GM23248 (cell line): ENCODE data around the gene MLLT10. TPM values are rescaled to one million over a fixed set of nuclear protein-coding genes. Genes with fewer than 3 reads are reported as not detected.

Experiments
- DNase-seq: peaks from one replicate; pipeline ENCODE4 v3.0.0-alpha.2; 2015
- H2AFZ ChIP-seq: fragments of 200-600 bp; sonication (generic); 2 replicates; pipeline ENCODE4 v1.6.1; 2016; ENCODE audit warnings: antibody characterized with exemption
- H3F3A ChIP-seq: fragments of 200-600 bp; sonication (generic); 2 replicates; pipeline ENCODE4 v1.6.1; 2016; ENCODE audit warnings: mild to moderate bottlenecking, antibody characterized with exemption, mixed run types; ENCODE audit not compliant: insufficient read depth
- H3K27ac ChIP-seq: fragments of 200-600 bp; sonication (generic); 2 replicates; pipeline ENCODE4 v1.5.1; 2016; ENCODE audit warnings: mild to moderate bottlenecking
- H3K27me3 ChIP-seq: fragments of 200-600 bp; sonication (generic); replicated peaks from 2 replicates; pipeline ENCODE4 v1.6.1; 2016; ENCODE audit warnings: mild to moderate bottlenecking; ENCODE audit not compliant: insufficient read depth
- H3K36me3 ChIP-seq: fragments of 200-600 bp; sonication (generic); 2 replicates; pipeline ENCODE4 v1.6.1; 2016; ENCODE audit warnings: low read depth, mild to moderate bottlenecking
- H3K4me1 ChIP-seq: fragments of 200-600 bp; sonication (generic); 2 replicates; pipeline ENCODE4 v1.6.1; 2016; ENCODE audit warnings: mild to moderate bottlenecking; ENCODE audit not compliant: insufficient read depth
- H3K4me2 ChIP-seq: fragments of 200-600 bp; sonication (generic); one replicate; pipeline ENCODE4 v1.6.1; 2016; ENCODE audit warnings: mild to moderate bottlenecking; ENCODE audit not compliant: unreplicated experiment
- H3K4me3 ChIP-seq: fragments of 200-600 bp; sonication (generic); 2 replicates; pipeline ENCODE4 v1.5.1; 2016; ENCODE audit warnings: mild to moderate bottlenecking
- H3K79me2 ChIP-seq: fragments of 200-600 bp; sonication (generic); 2 replicates; pipeline ENCODE4 v1.6.1; 2016; ENCODE audit warnings: mild to moderate bottlenecking; ENCODE audit not compliant: insufficient read depth
- H3K9ac ChIP-seq: fragments of 200-600 bp; sonication (generic); 2 replicates; pipeline ENCODE4 v1.6.1; 2016; ENCODE audit warnings: mild to moderate bottlenecking
- H3K9me2 ChIP-seq: fragments of 200-600 bp; sonication (generic); 2 replicates; pipeline ENCODE4 v1.6.1; 2016; ENCODE audit warnings: mixed run types, mild to moderate bottlenecking, moderate library complexity; ENCODE audit not compliant: insufficient read depth
- H3K9me3 ChIP-seq: fragments of 200-600 bp; sonication (generic); one replicate; pipeline ENCODE4 v1.6.1; 2017; ENCODE audit warnings: low read depth
- H4K20me1 ChIP-seq: fragments of 200-600 bp; sonication (generic); 2 replicates; pipeline ENCODE4 v1.6.0; 2016; ENCODE audit not compliant: insufficient read depth
- EZH2 ChIP-seq: fragments of 200-600 bp; sonication (generic); IDR thresholded peaks from 2 replicates; pipeline ENCODE4 v1.6.1; 2018; ENCODE audit warnings: antibody characterized with exemption, mild to moderate bottlenecking; ENCODE audit not compliant: insufficient read depth, poor library complexity, severe bottlenecking
- EZH2phosphoT487 ChIP-seq: fragments of 200-600 bp; sonication (generic); IDR thresholded peaks from 2 replicates; pipeline ENCODE4 v1.6.1; 2018; ENCODE audit warnings: antibody characterized with exemption, moderate library complexity, mild to moderate bottlenecking, low read depth; ENCODE audit not compliant: insufficient read depth
- WGBS, 2 experiments: methylation state at CpG; one replicate each; pipeline ENCODE4 v1.1.6; 2015 to 2017; ENCODE audit warnings: low lambda C conversion rate in 2 of 2, low coverage in 1 of 2; ENCODE audit errors: missing lambda C conversion rate in 2 of 2; 5-methylcytosine and 5-hydroxymethylcytosine counted together
- in situ Hi-C: fragments of 300-500 bp; cut with MboI; formaldehyde crosslinking; loops from 2 replicates; pipeline ENCODE4 v1.15.0; 2020
- polyA plus RNA-seq: library from polyadenylated mRNA; unstranded; fragments of >200 nt; fragmentation: Nextera tagmentation; extraction: Ambion mirVana; gene quantifications from 2 replicates; pipeline ENCODE4 v1.2.1, GENCODE V29; 2016
- total RNA-seq: library from RNA; depleted of rRNA; stranded (reverse); fragments of >200 nt; shearing (Covaris generic); gene quantifications from 2 replicates; pipeline ENCODE4 v1.2.3, GENCODE V29; 2014

MLLT10 gene
- total and polyA plus RNA-seq, 2 experiments from 2014 or later: 8.9 to 19.8 TPM

- in situ Hi-C loops: no loop called here
- WGBS, 2 experiments: 67 to 69% methylated on average over 6 of the region's 6 CpGs
- Histone ChIP-seq H3K27ac (no peak overlapping the region), H3K4me1 (peaks cover 29% of the 10 kb centered on the region), H3F3A (peaks cover 16% of the 10 kb centered on the region), H3K9ac (no peak overlapping the region), H3K4me3 (no peak overlapping the region), H3K9me3 (no peaks in the 10 kb centered on the region), H4K20me1 (peaks cover 6% of the 10 kb centered on the region; the same call in 1 of the 2 replicates), H3K36me3 (peaks cover 10% of the 10 kb centered on the region; the same call in 1 of the 2 replicates), H2AFZ (no peak overlapping the region), H3K9me2 (no peaks in the 10 kb centered on the region), H3K79me2 (peaks cover 14% of the 10 kb centered on the region; the same call in 1 of the 2 replicates), H3K27me3 (no peaks in the 10 kb centered on the region), H3K4me2 (no peak overlapping the region)
- TF ChIP-seq EZH2phosphoT487: no peak
- TF ChIP-seq EZH2: no peak
- peak; percentile 43 for DNase-seq
These were observed 187.1 kb downstream of the MLLT10 start for GRCh38 chr10:21721000-21721665.

- Histone ChIP-seq H3F3A (peaks cover 18% of the 10 kb centered on the region), H3K27me3 (no peaks in the 10 kb centered on the region), H3K9me2 (no peaks in the 10 kb centered on the region), H4K20me1 (peaks cover 6% of the 10 kb centered on the region; the same call in 1 of the 2 replicates), H3K4me1 (peaks cover 37% of the 10 kb centered on the region), H3K79me2 (peaks cover 21% of the 10 kb centered on the region), H2AFZ (no peak overlapping the region), H3K9ac (no peak overlapping the region), H3K4me2 (no peak overlapping the region), H3K27ac (no peak overlapping the region), H3K4me3 (no peak overlapping the region), H3K9me3 (no peaks in the 10 kb centered on the region), H3K36me3 (0 out of 2 replicates have a peak, but pooled peaks cover 11% of the 10 kb centered on the region)
- in situ Hi-C loops: no loop called here
- TF ChIP-seq EZH2phosphoT487: no peak
- no peak for TF ChIP-seq EZH2
- no peak for DNase-seq
- 95 to 100% methylated on average over 2 of the region's 2 CpGs for WGBS, 2 experiments
These were observed 188.2 kb downstream of the MLLT10 start for GRCh38 chr10:21722209-21722608.

GRCh38 chr10:21724020-21724589, 190.1 kb downstream of the MLLT10 start:
- no peaks in the 10 kb centered on the region for H3K27me3 ChIP-seq
- TF ChIP-seq EZH2phosphoT487 (no peak), EZH2 (no peak)
- 0 out of 2 replicates have a peak overlapping the region, but pooled peaks have one; percentile 5 for H3K27ac ChIP-seq
- peaks cover 18% of the 10 kb centered on the region for H3F3A ChIP-seq
- peaks cover 8% of the 10 kb centered on the region; the same call in 1 of the 2 replicates for H3K36me3 ChIP-seq
- peak; percentile 24 for DNase-seq
- H3K79me2 ChIP-seq: peaks cover 17% of the 10 kb centered on the region
- no peak overlapping the region for H3K4me3 ChIP-seq
- WGBS, 2 experiments: 34 to 37% methylated on average over 7 of the region's 7 CpGs
- in situ Hi-C loops: no loop called here
- H3K9me3 ChIP-seq: no peaks in the 10 kb centered on the region
- H3K4me2 ChIP-seq: peak overlapping the region; percentile 48
- H3K9ac ChIP-seq: no peak overlapping the region
- H3K4me1 ChIP-seq: peaks cover 39% of the 10 kb centered on the region
- no peaks in the 10 kb centered on the region for H3K9me2 ChIP-seq
- no peak overlapping the region for H2AFZ ChIP-seq
- peaks cover 6% of the 10 kb centered on the region; the same call in 1 of the 2 replicates for H4K20me1 ChIP-seq

- in situ Hi-C loops: loop anchor here (25.0 kb wide), 1 partner anchor 438 kb away; no protein-coding TSS in a partner anchor
- Histone ChIP-seq H3K27me3 (no peaks in the 10 kb centered on the region), H3K9me2 (no peaks in the 10 kb centered on the region), H3K36me3 (peaks cover 6% of the 10 kb centered on the region; the same call in 1 of the 2 replicates), H3K4me3 (no peak overlapping the region), H3K4me2 (peak overlapping the region; percentile 48), H3K9me3 (no peaks in the 10 kb centered on the region), H3F3A (peaks cover 18% of the 10 kb centered on the region), H3K9ac (no peak overlapping the region), H4K20me1 (peaks cover 6% of the 10 kb centered on the region; the same call in 1 of the 2 replicates), H2AFZ (no peak overlapping the region), H3K27ac (0 out of 2 replicates have a peak overlapping the region, but pooled peaks have one; percentile 5), H3K4me1 (peaks cover 39% of the 10 kb centered on the region), H3K79me2 (peaks cover 21% of the 10 kb centered on the region)
- peak; percentile 99 for DNase-seq
- TF ChIP-seq EZH2 (no peak), EZH2phosphoT487 (0 out of 2 replicates have a peak, but pooled peaks have one; percentile 67)
- 1 to 4% methylated on average over 4 of the region's 4 CpGs for WGBS, 2 experiments
These were observed 190.8 kb downstream of the MLLT10 start for GRCh38 chr10:21724687-21725367.
